Neural cell (in vitro differentiated cells): ENCODE results near the gene KLK3.

Source experiments
- EP300 ChIP-seq: fragments of 450-650 bp; conservative IDR thresholded peaks from 2 replicates; pipeline ENCODE4 v1.6.1; 2014; ENCODE audit warnings: antibody characterized with exemption, mild to moderate bottlenecking, moderate library complexity; ENCODE audit not compliant: poor library complexity, severe bottlenecking
- EZH2 ChIP-seq: fragments of 200-600, 300-800 bp; shearing (Covaris generic), sonication (generic); IDR thresholded peaks from 2 replicates; pipeline ENCODE4 v1.6.1; 2014; ENCODE audit warnings: antibody characterized with exemption, low read length, borderline replicate concordance, mild to moderate bottlenecking; ENCODE audit not compliant: insufficient read depth, poor library complexity, severe bottlenecking
- MXI1 ChIP-seq: fragments of 450-650 bp; conservative IDR thresholded peaks from 2 replicates; pipeline ENCODE4 v1.6.1; 2014; ENCODE audit warnings: antibody characterized with exemption, mild to moderate bottlenecking; ENCODE audit not compliant: poor library complexity, severe bottlenecking
- POLR2AphosphoS5 ChIP-seq: IDR thresholded peaks from 2 replicates; pipeline ENCODE4 v1.6.1; 2012
- RAD21 ChIP-seq: fragments of 450-650 bp; conservative IDR thresholded peaks from 2 replicates; pipeline ENCODE4 v1.6.1; 2014; ENCODE audit warnings: antibody characterized with exemption, mild to moderate bottlenecking, moderate library complexity
- SMC3 ChIP-seq: fragments of 450-650 bp; conservative IDR thresholded peaks from 2 replicates; pipeline ENCODE4 v1.6.1; 2014; ENCODE audit warnings: antibody characterized with exemption, mild to moderate bottlenecking, moderate library complexity; ENCODE audit not compliant: poor library complexity
- TAF1 ChIP-seq: IDR thresholded peaks from 2 replicates; pipeline ENCODE4 v1.6.1; 2012; ENCODE audit warnings: low read depth
- TF ChIP-seq, protein P1 (sequence below): IDR thresholded peaks from 2 replicates; pipeline ENCODE4 v1.6.1; 2012; ENCODE audit warnings: borderline replicate concordance
- TF ChIP-seq, protein P2 (sequence below): fragments of 450-650 bp; IDR thresholded peaks from 2 replicates; pipeline ENCODE4 v1.5.1; 2014; ENCODE audit warnings: antibody characterized with exemption, mild to moderate bottlenecking, moderate library complexity; ENCODE audit not compliant: poor library complexity, severe bottlenecking

DNA sequence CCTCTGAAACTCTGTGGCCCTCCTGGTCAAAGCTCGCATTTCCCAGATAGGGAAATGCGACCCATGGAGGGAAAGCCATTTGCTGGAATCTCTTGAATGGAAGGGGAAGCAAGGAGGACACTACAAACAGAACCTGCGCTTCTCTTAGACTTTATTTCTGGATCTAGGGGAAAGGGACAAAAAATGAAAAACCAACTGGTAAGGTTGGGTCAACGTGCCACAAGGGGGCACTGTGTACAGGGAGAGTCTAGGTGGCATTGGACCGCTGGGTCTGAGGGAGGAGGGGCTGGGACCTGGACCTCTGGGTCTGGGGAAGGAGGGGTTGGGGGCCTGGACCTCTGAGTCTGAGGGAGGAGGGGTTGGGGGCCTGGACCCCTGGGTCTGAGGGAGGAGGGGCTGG lies 51.5 kb downstream of the KLK3 start:
- TF ChIP-seq, protein P1, sequence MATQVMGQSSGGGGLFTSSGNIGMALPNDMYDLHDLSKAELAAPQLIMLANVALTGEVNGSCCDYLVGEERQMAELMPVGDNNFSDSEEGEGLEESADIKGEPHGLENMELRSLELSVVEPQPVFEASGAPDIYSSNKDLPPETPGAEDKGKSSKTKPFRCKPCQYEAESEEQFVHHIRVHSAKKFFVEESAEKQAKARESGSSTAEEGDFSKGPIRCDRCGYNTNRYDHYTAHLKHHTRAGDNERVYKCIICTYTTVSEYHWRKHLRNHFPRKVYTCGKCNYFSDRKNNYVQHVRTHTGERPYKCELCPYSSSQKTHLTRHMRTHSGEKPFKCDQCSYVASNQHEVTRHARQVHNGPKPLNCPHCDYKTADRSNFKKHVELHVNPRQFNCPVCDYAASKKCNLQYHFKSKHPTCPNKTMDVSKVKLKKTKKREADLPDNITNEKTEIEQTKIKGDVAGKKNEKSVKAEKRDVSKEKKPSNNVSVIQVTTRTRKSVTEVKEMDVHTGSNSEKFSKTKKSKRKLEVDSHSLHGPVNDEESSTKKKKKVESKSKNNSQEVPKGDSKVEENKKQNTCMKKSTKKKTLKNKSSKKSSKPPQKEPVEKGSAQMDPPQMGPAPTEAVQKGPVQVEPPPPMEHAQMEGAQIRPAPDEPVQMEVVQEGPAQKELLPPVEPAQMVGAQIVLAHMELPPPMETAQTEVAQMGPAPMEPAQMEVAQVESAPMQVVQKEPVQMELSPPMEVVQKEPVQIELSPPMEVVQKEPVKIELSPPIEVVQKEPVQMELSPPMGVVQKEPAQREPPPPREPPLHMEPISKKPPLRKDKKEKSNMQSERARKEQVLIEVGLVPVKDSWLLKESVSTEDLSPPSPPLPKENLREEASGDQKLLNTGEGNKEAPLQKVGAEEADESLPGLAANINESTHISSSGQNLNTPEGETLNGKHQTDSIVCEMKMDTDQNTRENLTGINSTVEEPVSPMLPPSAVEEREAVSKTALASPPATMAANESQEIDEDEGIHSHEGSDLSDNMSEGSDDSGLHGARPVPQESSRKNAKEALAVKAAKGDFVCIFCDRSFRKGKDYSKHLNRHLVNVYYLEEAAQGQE, result no peak
- no peak for TF ChIP-seq RAD21
- TF ChIP-seq, protein P2, sequence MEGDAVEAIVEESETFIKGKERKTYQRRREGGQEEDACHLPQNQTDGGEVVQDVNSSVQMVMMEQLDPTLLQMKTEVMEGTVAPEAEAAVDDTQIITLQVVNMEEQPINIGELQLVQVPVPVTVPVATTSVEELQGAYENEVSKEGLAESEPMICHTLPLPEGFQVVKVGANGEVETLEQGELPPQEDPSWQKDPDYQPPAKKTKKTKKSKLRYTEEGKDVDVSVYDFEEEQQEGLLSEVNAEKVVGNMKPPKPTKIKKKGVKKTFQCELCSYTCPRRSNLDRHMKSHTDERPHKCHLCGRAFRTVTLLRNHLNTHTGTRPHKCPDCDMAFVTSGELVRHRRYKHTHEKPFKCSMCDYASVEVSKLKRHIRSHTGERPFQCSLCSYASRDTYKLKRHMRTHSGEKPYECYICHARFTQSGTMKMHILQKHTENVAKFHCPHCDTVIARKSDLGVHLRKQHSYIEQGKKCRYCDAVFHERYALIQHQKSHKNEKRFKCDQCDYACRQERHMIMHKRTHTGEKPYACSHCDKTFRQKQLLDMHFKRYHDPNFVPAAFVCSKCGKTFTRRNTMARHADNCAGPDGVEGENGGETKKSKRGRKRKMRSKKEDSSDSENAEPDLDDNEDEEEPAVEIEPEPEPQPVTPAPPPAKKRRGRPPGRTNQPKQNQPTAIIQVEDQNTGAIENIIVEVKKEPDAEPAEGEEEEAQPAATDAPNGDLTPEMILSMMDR, result no peak
- TF ChIP-seq POLR2AphosphoS5, result no peak
- TF ChIP-seq EP300, result no peak
- no peak for TF ChIP-seq SMC3
- TF ChIP-seq EZH2, result no peak
- TF ChIP-seq MXI1, result no peak
- TF ChIP-seq TAF1, result no peak
